HCT116 (cell line): ENCODE results near the gene PEG3. TPM values are rescaled to one million over a fixed set of nuclear protein-coding genes. Genes with fewer than 3 reads are reported as not detected.

Experiments used
- ATAC-seq: fragments of 200-7000 bp; cut with Tn5 transposase; 2 replicates; pipeline ENCODE4 v1.9.1; 2020; ENCODE audit warnings: mild to moderate bottlenecking, moderate library complexity
- BruUV-seq: library from RNA; stranded (reverse); fragments of 400-500 nt; replicated peaks from 2 replicates; lab custom pipeline; 2021; lab: Mats Ljungman, UMichigan
- CTCF ChIA-PET: fragments of 300-600 bp; sonication (Branson Sonifier 250); formaldehyde crosslinking; loops from one replicate; lab custom pipeline; 2021; ENCODE audit warnings: antibody characterized with exemption; lab: Charles Lee
- POLR2A ChIA-PET: fragments of 300-600, 350-600 bp; sonication (Branson Sonifier 250); formaldehyde crosslinking; loops from one replicate; lab custom pipeline; 2021; ENCODE audit warnings: antibody characterized with exemption; lab: Charles Lee
- RAD21 ChIA-PET, 2 experiments: fragments of 300-600 bp; sonication (Branson Sonifier 250); formaldehyde crosslinking; loops; one replicate each; lab custom pipeline; 2023; ENCODE audit warnings: low total read pairs in 2 of 2; ENCODE audit not compliant: uncharacterized antibody in 2 of 2, unreplicated experiment in 2 of 2, low non-redundant PET in 1 of 2; lab: Charles Lee
- DNase-seq: peaks from one replicate; pipeline ENCODE4 v3.0.0-alpha.2; 2010; ENCODE audit warnings: low read depth, low spot score
- H2AFZ ChIP-seq: fragments of 200-600 bp; shearing (Covaris generic), sonication (generic); 2 replicates; pipeline ENCODE4 v1.6.1; 2017; ENCODE audit warnings: low read depth, mixed run types, mixed read lengths, antibody characterized with exemption, low read length; ENCODE audit not compliant: poor library complexity, severe bottlenecking
- H3K27ac ChIP-seq: 2 replicates; pipeline ENCODE4 v1.5.1; 2012; ENCODE audit warnings: low read depth, low read length
- H3K27me3 ChIP-seq: fragments of 200-600 bp; sonication (generic); 2 replicates; pipeline ENCODE4 v1.6.1; 2016; ENCODE audit warnings: mixed run types, low read length, mixed read lengths; ENCODE audit not compliant: insufficient read depth
- H3K36me3 ChIP-seq, 2 experiments: fragments of 200-500 bp in 1 of 2; fragments of 200-600 bp in 1 of 2; sonication (Bioruptor generic) in 1 of 2; sonication (generic) in 1 of 2; 2 replicates each; pipeline versions ENCODE4 v1.5.1 to v1.6.1; 2014 to 2016; ENCODE audit warnings: low read length in 2 of 2, inconsistent platforms in 1 of 2, mixed read lengths in 1 of 2, mixed run types in 1 of 2; ENCODE audit not compliant: insufficient read depth in 2 of 2, control insufficient read depth in 1 of 2
- H3K4me1 ChIP-seq, 2 experiments: fragments of 200-600 bp in 1 of 2; sonication (generic) in 1 of 2; 2 replicates each; pipeline versions ENCODE4 v1.5.1 to v1.6.1; 2012 to 2017; ENCODE audit warnings: low read length in 2 of 2, inconsistent platforms in 1 of 2, mild to moderate bottlenecking in 1 of 2, mixed read lengths in 1 of 2, mixed run types in 1 of 2, moderate library complexity in 1 of 2; ENCODE audit not compliant: insufficient read depth in 2 of 2, control insufficient read depth in 1 of 2
- H3K4me2 ChIP-seq: fragments of 200-600 bp; sonication (generic); 2 replicates; pipeline ENCODE4 v1.6.1; 2017; ENCODE audit warnings: mixed run types, low read length, mixed read lengths
- H3K4me3 ChIP-seq, 2 experiments: fragments of 200-600 bp in 1 of 2; sonication (generic) in 1 of 2; replicated peaks in 1 of 2; 2 replicates each; pipeline ENCODE4 v1.5.1; 2011 to 2016; ENCODE audit warnings: low read length in 2 of 2, control low read depth in 1 of 2, low read depth in 1 of 2, mild to moderate bottlenecking in 1 of 2, mixed read lengths in 1 of 2, mixed run types in 1 of 2
- H3K79me2 ChIP-seq: fragments of 200-600 bp; sonication (generic); 2 replicates; pipeline ENCODE4 v1.6.1; 2017; ENCODE audit warnings: mild to moderate bottlenecking, mixed run types, low read length, moderate library complexity, mixed read lengths; ENCODE audit not compliant: insufficient read depth
- H3K9ac ChIP-seq: fragments of 200-600 bp; sonication (generic); 2 replicates; pipeline ENCODE4 v1.6.1; 2016; ENCODE audit warnings: low read length, mixed read lengths
- H3K9me2 ChIP-seq: fragments of 200-600 bp; sonication (generic), shearing (Covaris generic); 2 replicates; pipeline ENCODE4 v1.6.1; 2017; ENCODE audit warnings: mixed run types, mild to moderate bottlenecking, moderate library complexity; ENCODE audit not compliant: insufficient read depth
- H3K9me3 ChIP-seq, 2 experiments: fragments of 200-500 bp in 1 of 2; fragments of 200-600 bp in 1 of 2; sonication (Bioruptor generic) in 1 of 2; sonication (generic) in 1 of 2; 2 replicates each; pipeline ENCODE4 v1.6.1; 2014 to 2017; ENCODE audit warnings: low read length in 2 of 2, mixed read lengths in 2 of 2, inconsistent platforms in 1 of 2, low read depth in 1 of 2, mild to moderate bottlenecking in 1 of 2, mixed run types in 1 of 2, moderate library complexity in 1 of 2; ENCODE audit not compliant: control insufficient read depth in 1 of 2, insufficient read depth in 1 of 2
- H4K20me1 ChIP-seq: fragments of 200-600 bp; sonication (generic), shearing (Covaris generic); 2 replicates; pipeline ENCODE4 v1.6.1; 2017; ENCODE audit warnings: mixed run types, mild to moderate bottlenecking, moderate library complexity; ENCODE audit not compliant: insufficient read depth
- CBX3 ChIP-seq: IDR thresholded peaks from 2 replicates; pipeline ENCODE4 v1.6.1; 2012; ENCODE audit warnings: low read depth
- CEBPB ChIP-seq: IDR thresholded peaks from 2 replicates; pipeline ENCODE4 v1.6.1; 2012; ENCODE audit warnings: low read depth
- JUND ChIP-seq: IDR thresholded peaks from 2 replicates; pipeline ENCODE4 v1.6.1; 2012
- REST ChIP-seq: IDR thresholded peaks from 2 replicates; pipeline ENCODE4 v1.6.1; 2012; ENCODE audit warnings: low read depth
- SIN3A ChIP-seq: IDR thresholded peaks from 2 replicates; pipeline ENCODE4 v1.6.1; 2012; ENCODE audit warnings: low read depth
- TCF7L2 ChIP-seq: IDR thresholded peaks from 2 replicates; pipeline ENCODE4 v1.7.0; 2011; ENCODE audit warnings: borderline replicate concordance, inconsistent platforms; ENCODE audit not compliant: insufficient read depth, insufficient read length; ENCODE audit errors: extremely low read depth
- ZBTB33 ChIP-seq: IDR thresholded peaks from 2 replicates; pipeline ENCODE4 v1.6.1; 2011; ENCODE audit warnings: mild to moderate bottlenecking, low read length, moderate library complexity; ENCODE audit not compliant: insufficient replicate concordance; ENCODE audit errors: extremely low read depth
- ZFX ChIP-seq: fragments of 450-650 bp; IDR thresholded peaks from 2 replicates; pipeline ENCODE4 v1.6.1; 2017
- ZNF274 ChIP-seq: fragments of 200-500 bp; sonication (Bioruptor generic); IDR thresholded peaks from 2 replicates; pipeline ENCODE4 v1.6.1; 2014; ENCODE audit warnings: mild to moderate bottlenecking, low read depth, low read length, inconsistent platforms
- intact Hi-C: fragments of 100-400 bp; cut with micrococcal nuclease; formaldehyde crosslinking; loops from 2 replicates; pipeline ENCODE4 v1.10.0; 2022
- total RNA-seq: library from RNA; stranded (reverse); gene quantifications from one replicate; pipeline ENCODE4 v1.2.1, GENCODE V29; 2021; ENCODE audit not compliant: unreplicated experiment

The PEG3 gene
- total RNA-seq, 1 experiment from 2014 or later, result 0.34 TPM

- DNase-seq (no peak), ATAC-seq (no peak)
- H3K4me2 ChIP-seq, result no peak overlapping the region
- H3K9ac ChIP-seq, result no peak overlapping the region
- H3K27me3 ChIP-seq, result no peaks in the 10 kb centered on the region
- CTCF ChIA-PET, result no interaction called here
- intact Hi-C loops, result no loop called here
- POLR2A ChIA-PET, result no interaction called here
- no peaks in the 10 kb centered on the region for H3K9me2 ChIP-seq
- peaks cover 26 to 34% of the 10 kb centered on the region in 2 experiments; a peak in 2 of 4 replicates for H3K9me3 ChIP-seq
- no peak overlapping the region for H3K27ac ChIP-seq
- TF ChIP-seq ZNF274 (no peak), REST (no peak), SIN3A (no peak), ZBTB33 (no peak), CBX3 (no peak), ZFX (no peak), CEBPB (no peak), TCF7L2 (no peak), JUND (no peak)
- H3K79me2 ChIP-seq, result no peaks in the 10 kb centered on the region
- no peak overlapping the region for H2AFZ ChIP-seq
- RAD21 ChIA-PET, result no interaction called here
- H3K36me3 ChIP-seq, result no peaks in the 10 kb centered on the region
- BruUV-seq, result no TSS peak
- no peaks in the 10 kb centered on the region for H4K20me1 ChIP-seq
- H3K4me3 ChIP-seq, result no peak overlapping the region
- H3K4me1 ChIP-seq, result no peaks in the 10 kb centered on the region
Measured at GRCh38 chr19:56821675-56822074, 18.9 kb downstream of the PEG3 start.
